ENCODE data around the gene ERCC8. TPM values are rescaled to one million over a fixed set of nuclear protein-coding genes. Genes with fewer than 3 reads are reported as not detected.

Gene ERCC8
- total RNA-seq, 1 experiment from 2014 or later: 25.6 TPM

- Histone ChIP-seq H3K36me3 (ENCODE audit: insufficient read depth, low read length, poor library complexity, severe bottlenecking) (no peaks in the 10 kb centered on the region), H3K27ac (ENCODE audit: low read depth, low read length, poor library complexity, severe bottlenecking) (no peak overlapping the region), H3K4me1 (ENCODE audit: insufficient read depth, low read length, poor library complexity, severe bottlenecking) (no peaks in the 10 kb centered on the region), H3K4me3 (ENCODE audit: low read depth, low read length, poor library complexity, severe bottlenecking) (no peak overlapping the region), H3K9me3 (ENCODE audit: low read depth, low read length, poor library complexity, severe bottlenecking) (no peaks in the 10 kb centered on the region), H3K27me3 (replicated peaks; ENCODE audit: insufficient read depth, low read depth, low read length, poor library complexity) (no peaks in the 10 kb centered on the region)
- intact Hi-C loops (cut with micrococcal nuclease; ENCODE audit: unreplicated experiment): no loop called here
- no peak for TF ChIP-seq CTCF (conservative IDR thresholded peaks at IDR 0.05; ENCODE audit: low read depth, low read length)
- no peak for TF ChIP-seq EZH2 (IDR thresholded peaks at IDR 0.05; ENCODE audit: borderline replicate concordance, low read depth, low read length, poor library complexity, severe bottlenecking)
- ChIA-PET POLR2A (ENCODE audit: low non-redundant PET) (no interaction called here), CTCF (no interaction called here)
- BruUV-seq (replicated peaks): no TSS peak
- DNase-seq (ENCODE audit: low spot score): no peak
Observed at GRCh38 chr5:60887096-60887495, 57.8 kb downstream of the ERCC8 start.

- Histone ChIP-seq H3K9me3 (ENCODE audit: low read depth, low read length, poor library complexity, severe bottlenecking) (no peaks in the 10 kb centered on the region), H3K36me3 (ENCODE audit: insufficient read depth, low read length, poor library complexity, severe bottlenecking) (no peaks in the 10 kb centered on the region), H3K27ac (ENCODE audit: low read depth, low read length, poor library complexity, severe bottlenecking) (no peak overlapping the region), H3K27me3 (replicated peaks; ENCODE audit: insufficient read depth, low read depth, low read length, poor library complexity) (no peaks in the 10 kb centered on the region), H3K4me3 (ENCODE audit: low read depth, low read length, poor library complexity, severe bottlenecking) (no peak overlapping the region), H3K4me1 (ENCODE audit: insufficient read depth, low read length, poor library complexity, severe bottlenecking) (no peaks in the 10 kb centered on the region)
- DNase-seq (ENCODE audit: low spot score): no peak
- ChIA-PET CTCF (no interaction called here), POLR2A (ENCODE audit: low non-redundant PET) (no interaction called here)
- BruUV-seq (replicated peaks): no TSS peak
- TF ChIP-seq CTCF (conservative IDR thresholded peaks at IDR 0.05; ENCODE audit: low read depth, low read length) (no peak), EZH2 (IDR thresholded peaks at IDR 0.05; ENCODE audit: borderline replicate concordance, low read depth, low read length, poor library complexity, severe bottlenecking) (no peak)
- intact Hi-C loops (cut with micrococcal nuclease; ENCODE audit: unreplicated experiment): no loop called here
Observed at GRCh38 chr5:60886158-60886557, 58.7 kb downstream of the ERCC8 start.

- DNase-seq (ENCODE audit: low spot score): peak; percentile 27
- Histone ChIP-seq H3K4me3 (ENCODE audit: low read depth, low read length, poor library complexity, severe bottlenecking) (no peak overlapping the region), H3K36me3 (ENCODE audit: insufficient read depth, low read length, poor library complexity, severe bottlenecking) (no peaks in the 10 kb centered on the region), H3K27ac (ENCODE audit: low read depth, low read length, poor library complexity, severe bottlenecking) (no peak overlapping the region), H3K4me1 (ENCODE audit: insufficient read depth, low read length, poor library complexity, severe bottlenecking) (no peaks in the 10 kb centered on the region), H3K27me3 (replicated peaks; ENCODE audit: insufficient read depth, low read depth, low read length, poor library complexity) (no peaks in the 10 kb centered on the region), H3K9me3 (ENCODE audit: low read depth, low read length, poor library complexity, severe bottlenecking) (no peaks in the 10 kb centered on the region)
- TF ChIP-seq CTCF (conservative IDR thresholded peaks at IDR 0.05; ENCODE audit: low read depth, low read length) (peak; percentile 59), EZH2 (IDR thresholded peaks at IDR 0.05; ENCODE audit: borderline replicate concordance, low read depth, low read length, poor library complexity, severe bottlenecking) (no peak)
- intact Hi-C loops (cut with micrococcal nuclease; ENCODE audit: unreplicated experiment): no loop called here
- POLR2A ChIA-PET (ENCODE audit: low non-redundant PET): no interaction called here
- no TSS peak for BruUV-seq (replicated peaks)
- CTCF ChIA-PET: no interaction called here
Observed at GRCh38 chr5:60883229-60883628, 61.6 kb downstream of the ERCC8 start.
